PC-3 (cell line): ENCODE measurements around the gene BPI. TPM values are rescaled to one million over a fixed set of nuclear protein-coding genes. Genes with fewer than 3 reads are reported as not detected.
"Not testable (repeated sequence)": the region's sequence is repeated elsewhere in the genome, so short reads cannot be mapped to it uniquely, and the experiment has no call there.

Experiments
- ATAC-seq: fragments of 200-7000 bp; cut with Tn5 transposase; 2 replicates; pipeline ENCODE4 v1.9.1; 2020; ENCODE audit warnings: mild to moderate bottlenecking, moderate library complexity
- Bru-seq: library from RNA; stranded (reverse); fragments of 400-500 nt; gene quantifications from one replicate; lab custom pipeline; 2021; lab: Mats Ljungman, UMichigan
- BruChase-seq, 2 experiments: library from RNA; stranded (reverse); fragments of 400-500 nt; gene quantifications; one replicate each; lab custom pipeline; 2021; lab: Mats Ljungman, UMichigan
- BruUV-seq: library from RNA; stranded (reverse); fragments of 400-500 nt; replicated peaks from 2 replicates; lab custom pipeline; 2021; lab: Mats Ljungman, UMichigan
- CTCF ChIA-PET: fragments of 300-600 bp; sonication (Branson Sonifier 250); formaldehyde crosslinking; loops from one replicate; lab custom pipeline; 2022; ENCODE audit warnings: antibody characterized with exemption; lab: Charles Lee
- POLR2A ChIA-PET: fragments of 300-600 bp; sonication (Branson Sonifier 250); formaldehyde crosslinking; loops from one replicate; lab custom pipeline; 2022; ENCODE audit warnings: antibody characterized with exemption; ENCODE audit not compliant: unreplicated experiment; lab: Charles Lee
- DNase-seq: peaks from one replicate; pipeline ENCODE4 v3.0.0-alpha.2; 2015
- H2AFZ ChIP-seq: fragments of 300-600 bp; sonication (generic); 2 replicates; pipeline ENCODE4 v1.6.0; 2016; ENCODE audit warnings: antibody characterized with exemption, low read length
- H3F3A ChIP-seq: fragments of 300-600 bp; sonication (generic); one replicate; pipeline ENCODE4 v1.6.0; 2017; ENCODE audit warnings: antibody characterized with exemption, low read length, control low read depth, mild to moderate bottlenecking; ENCODE audit not compliant: unreplicated experiment
- H3K27ac ChIP-seq: fragments of 300-600 bp; sonication (generic); 2 replicates; pipeline ENCODE4 v1.5.1; 2016; ENCODE audit warnings: mild to moderate bottlenecking, low read length
- H3K27me3 ChIP-seq: fragments of 300-600 bp; sonication (generic); 2 replicates; pipeline ENCODE4 v1.6.1; 2016; ENCODE audit warnings: low read length, mixed read lengths
- H3K36me3 ChIP-seq: fragments of 300-600 bp; sonication (generic); 2 replicates; pipeline ENCODE4 v1.6.1; 2016; ENCODE audit warnings: low read depth, mixed run types, low read length, mixed read lengths
- H3K4me1 ChIP-seq: fragments of 300-600 bp; sonication (generic); 2 replicates; pipeline ENCODE4 v1.5.1; 2016; ENCODE audit warnings: low read length; ENCODE audit not compliant: insufficient read depth
- H3K4me2 ChIP-seq: fragments of 300-600 bp; sonication (generic); 2 replicates; pipeline ENCODE4 v1.6.0; 2016; ENCODE audit warnings: low read length
- H3K4me3 ChIP-seq: fragments of 300-600 bp; sonication (generic); 2 replicates; pipeline ENCODE4 v1.5.1; 2016; ENCODE audit warnings: mild to moderate bottlenecking, low read length, mixed read lengths
- H3K79me2 ChIP-seq: fragments of 300-600 bp; sonication (generic); 2 replicates; pipeline ENCODE4 v1.6.1; 2017; ENCODE audit warnings: low read length, mixed read lengths
- H3K9ac ChIP-seq: fragments of 300-600 bp; sonication (generic); 2 replicates; pipeline ENCODE4 v1.6.0; 2016; ENCODE audit warnings: mild to moderate bottlenecking, low read length
- H3K9me2 ChIP-seq: fragments of 300-600 bp; sonication (generic); replicated peaks from 2 replicates; pipeline ENCODE4 v1.6.1; 2016; ENCODE audit warnings: mixed run types, low read length, mixed read lengths
- H3K9me3 ChIP-seq: fragments of 300-600 bp; sonication (generic); 2 replicates; pipeline ENCODE4 v1.6.1; 2016; ENCODE audit warnings: low read length, mixed read lengths
- H4K20me1 ChIP-seq: fragments of 300-600 bp; sonication (generic); 2 replicates; pipeline ENCODE4 v1.6.1; 2016; ENCODE audit warnings: low read length, mixed read lengths
- EZH2 ChIP-seq: fragments of 300-600 bp; sonication (generic); IDR thresholded peaks from one replicate; pipeline ENCODE4 v1.6.1; 2017; ENCODE audit warnings: antibody characterized with exemption, mild to moderate bottlenecking, low read length; ENCODE audit not compliant: unreplicated experiment
- EZH2phosphoT487 ChIP-seq: fragments of 300-600 bp; sonication (generic); IDR thresholded peaks from 2 replicates; pipeline ENCODE4 v1.6.1; 2018; ENCODE audit warnings: mild to moderate bottlenecking, antibody characterized with exemption, low read length, borderline replicate concordance
- intact Hi-C: fragments of 100-400 bp; cut with micrococcal nuclease; formaldehyde crosslinking; loops from 2 replicates; pipeline ENCODE4 v1.9.0; 2023
- long read RNA-seq: library from polyadenylated mRNA; unstranded; transcript quantifications from one replicate; pipeline ENCODE4 v2.0.0, GENCODE V29; 2021; ENCODE audit not compliant: unreplicated experiment
- total RNA-seq: library from RNA; depleted of rRNA; stranded (reverse); fragments of >200 nt; gene quantifications from 2 replicates; pipeline ENCODE4 v1.2.3, GENCODE V29; 2014; rRNA removed
- TF ChIP-seq, protein P1 (sequence below): fragments of 300-600 bp; sonication (generic); conservative IDR thresholded peaks from 2 replicates; pipeline ENCODE4 v1.5.1; 2017; ENCODE audit warnings: antibody characterized with exemption, low read depth, mild to moderate bottlenecking, low read length

Gene BPI
- total RNA-seq: not detected in 2 replicates
- Bru-seq, nascent RNA: not detected
- not detected for BruChase-seq, experiment 1, labeled RNA remaining after a 6-hour chase
- BruChase-seq, experiment 2, labeled RNA remaining after a 2-hour chase: not detected
- long read RNA-seq: 0 reads

DNA sequence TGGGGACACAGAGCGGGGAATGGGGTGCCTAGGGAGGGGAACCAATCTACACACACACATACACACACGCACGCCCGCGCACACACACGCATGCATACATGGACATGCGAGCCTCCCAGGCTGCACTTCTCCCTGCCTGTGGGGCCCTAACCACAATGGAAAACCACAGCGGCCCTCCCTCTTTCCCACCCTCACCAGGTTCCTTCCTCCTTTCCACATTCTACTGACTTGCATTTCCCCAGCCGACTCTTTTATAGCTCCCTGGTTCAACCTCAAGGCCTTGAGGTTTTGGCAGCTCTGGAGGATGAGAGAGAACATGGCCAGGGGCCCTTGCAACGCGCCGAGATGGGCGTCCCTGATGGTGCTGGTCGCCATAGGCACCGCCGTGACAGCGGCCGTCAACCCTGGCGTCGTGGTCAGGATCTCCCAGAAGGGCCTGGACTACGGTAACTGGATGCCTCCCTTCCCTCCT, at the start of gene BPI:
BPI (plus strand) TSS at position 249 of the 472 bp plus-strand sequence; CDS start at position 317, 68 bp downstream.
- ChIA-PET CTCF (interaction anchor here (0.5 to 1.3 kb wide), 2 partner anchors 105 to 805 kb away, joined by 3 read pairs; no protein-coding TSS in a partner anchor), POLR2A (no interaction called here)
- Histone ChIP-seq H3K79me2 (no peaks in the 10 kb centered on the region), H3K4me2 (no peak within 1 kb of the TSS), H3K9ac (no peak within 1 kb of the TSS), H2AFZ (no peak within 1 kb of the TSS), H3K36me3 (no peaks in the 10 kb centered on the region), H3K27ac (no peak within 1 kb of the TSS), H3K27me3 (no peaks in the 10 kb centered on the region), H4K20me1 (no peaks in the 10 kb centered on the region), H3K9me2 (no peaks in the 10 kb centered on the region), H3K9me3 (no peaks in the 10 kb centered on the region), H3K4me1 (peaks cover 11% of the 10 kb centered on the region), H3F3A (no peaks in the 10 kb centered on the region), H3K4me3 (no peak within 1 kb of the TSS)
- ATAC-seq (no peak), DNase-seq (no peak)
- TF ChIP-seq EZH2phosphoT487: no peak
- no peak for TF ChIP-seq EZH2
- TF ChIP-seq, protein P1, sequence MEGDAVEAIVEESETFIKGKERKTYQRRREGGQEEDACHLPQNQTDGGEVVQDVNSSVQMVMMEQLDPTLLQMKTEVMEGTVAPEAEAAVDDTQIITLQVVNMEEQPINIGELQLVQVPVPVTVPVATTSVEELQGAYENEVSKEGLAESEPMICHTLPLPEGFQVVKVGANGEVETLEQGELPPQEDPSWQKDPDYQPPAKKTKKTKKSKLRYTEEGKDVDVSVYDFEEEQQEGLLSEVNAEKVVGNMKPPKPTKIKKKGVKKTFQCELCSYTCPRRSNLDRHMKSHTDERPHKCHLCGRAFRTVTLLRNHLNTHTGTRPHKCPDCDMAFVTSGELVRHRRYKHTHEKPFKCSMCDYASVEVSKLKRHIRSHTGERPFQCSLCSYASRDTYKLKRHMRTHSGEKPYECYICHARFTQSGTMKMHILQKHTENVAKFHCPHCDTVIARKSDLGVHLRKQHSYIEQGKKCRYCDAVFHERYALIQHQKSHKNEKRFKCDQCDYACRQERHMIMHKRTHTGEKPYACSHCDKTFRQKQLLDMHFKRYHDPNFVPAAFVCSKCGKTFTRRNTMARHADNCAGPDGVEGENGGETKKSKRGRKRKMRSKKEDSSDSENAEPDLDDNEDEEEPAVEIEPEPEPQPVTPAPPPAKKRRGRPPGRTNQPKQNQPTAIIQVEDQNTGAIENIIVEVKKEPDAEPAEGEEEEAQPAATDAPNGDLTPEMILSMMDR: no peak
- intact Hi-C loops: no loop called here
- no TSS peak for BruUV-seq

DNA sequence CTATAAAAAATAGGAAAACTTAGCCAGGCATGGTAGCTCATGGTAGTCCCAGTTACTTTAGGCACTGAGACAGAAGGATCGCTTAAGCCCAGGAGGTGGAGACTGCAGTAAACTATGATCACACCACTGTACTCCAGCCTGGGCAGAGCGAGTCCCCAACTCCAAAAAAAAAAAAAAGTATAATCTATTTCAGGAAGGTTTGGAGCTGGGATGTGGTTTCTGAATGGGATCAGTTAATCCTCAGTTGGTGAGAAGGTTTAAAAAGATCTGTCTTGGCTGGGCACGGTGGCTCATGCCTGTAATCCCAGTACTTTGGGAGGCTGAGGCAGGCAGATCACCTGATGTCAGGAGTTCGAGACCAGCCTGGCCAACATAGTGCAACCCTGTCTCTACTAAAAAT, 49.3 kb upstream of the BPI start:
- H3K27me3 ChIP-seq, H3K4me3 ChIP-seq, POLR2A ChIA-PET, H3K4me2 ChIP-seq, H3F3A ChIP-seq, H4K20me1 ChIP-seq, BruUV-seq, DNase-seq, intact Hi-C loops, H3K9me3 ChIP-seq, H3K9ac ChIP-seq, CTCF ChIA-PET, H3K36me3 ChIP-seq, H3K79me2 ChIP-seq, H3K27ac ChIP-seq, H3K4me1 ChIP-seq, ATAC-seq, H2AFZ ChIP-seq, H3K9me2 ChIP-seq: not testable (repeated sequence)

DNA sequence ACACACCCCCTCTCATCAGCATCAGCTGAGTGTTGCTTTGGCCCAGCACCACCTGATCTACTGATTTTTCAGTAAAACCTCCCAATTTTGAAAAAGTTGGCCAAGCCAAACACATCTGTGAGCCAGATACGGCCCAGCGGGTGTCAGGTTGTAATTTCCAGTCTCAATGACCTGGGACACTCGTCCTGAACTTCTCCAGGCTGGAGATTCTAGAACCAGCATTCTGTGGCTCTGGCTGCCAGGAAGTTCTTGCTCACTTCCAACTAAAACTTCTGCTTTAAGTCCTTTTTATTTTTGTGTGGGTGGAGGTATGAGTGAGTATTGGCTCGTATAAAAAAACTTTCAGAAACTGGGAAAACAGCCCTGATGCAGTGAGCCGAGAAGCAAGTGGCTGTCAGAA, 48.6 kb upstream of the BPI start:
- no peaks in the 10 kb centered on the region for H3K9me2 ChIP-seq
- DNase-seq: no peak
- H4K20me1 ChIP-seq: no peaks in the 10 kb centered on the region
- H3K79me2 ChIP-seq: no peaks in the 10 kb centered on the region
- H3K4me3 ChIP-seq: no peak overlapping the region
- intact Hi-C loops: no loop called here
- H3K27me3 ChIP-seq: no peaks in the 10 kb centered on the region
- no peak for TF ChIP-seq EZH2
- no peak for TF ChIP-seq EZH2phosphoT487
- TF ChIP-seq, protein P1: no peak
- no peak overlapping the region for H2AFZ ChIP-seq
- H3K27ac ChIP-seq: no peak overlapping the region
- no peaks in the 10 kb centered on the region for H3K4me1 ChIP-seq
- no peaks in the 10 kb centered on the region for H3F3A ChIP-seq
- H3K36me3 ChIP-seq: no peaks in the 10 kb centered on the region
- ATAC-seq: no peak
- H3K9me3 ChIP-seq: no peaks in the 10 kb centered on the region
- ChIA-PET CTCF (no interaction called here), POLR2A (interaction anchor here (0.5 kb wide), 1 partner anchor 211 kb away, joined by 7 read pairs; no protein-coding TSS in a partner anchor)
- no peak overlapping the region for H3K9ac ChIP-seq
- H3K4me2 ChIP-seq: no peak overlapping the region
- no TSS peak for BruUV-seq
